WTC11 (cell line): ENCODE measurements around the gene BMPER. TPM values are rescaled to one million over a fixed set of nuclear protein-coding genes. Genes with fewer than 3 reads are reported as not detected.
A peak's percentile ranks its signal among the peaks of the same experiment; 100 is the strongest.

Source experiments
- ATAC-seq: fragments of 200-7000 bp; cut with Tn5 transposase; 2 replicates; pipeline ENCODE4 v1.10.0; 2021; ENCODE audit warnings: mild to moderate bottlenecking, moderate library complexity
- CTCF ChIA-PET: fragments of 300-600 bp; sonication (Branson Sonifier 250); formaldehyde crosslinking; loops from one replicate; lab custom pipeline; 2021; ENCODE audit warnings: antibody characterized with exemption; lab: Charles Lee
- POLR2A ChIA-PET: fragments of 350-600 bp; sonication (Branson Sonifier 250); formaldehyde crosslinking; loops from one replicate; lab custom pipeline; 2021; ENCODE audit warnings: antibody characterized with exemption; lab: Charles Lee
- DNase-seq: peaks from one replicate; pipeline ENCODE4 v3.0.0; 2021; ENCODE audit warnings: low spot score
- H3K27ac Mint-ChIP-seq: 2 replicates; pipeline ENCODE4 v1.8.0; 2021; ENCODE audit warnings: mixed read lengths
- H3K27me3 Mint-ChIP-seq: 2 replicates; pipeline ENCODE4 v1.8.0; 2021; ENCODE audit warnings: low read depth, mild to moderate bottlenecking, moderate library complexity, mixed read lengths
- H3K36me3 Mint-ChIP-seq: 2 replicates; pipeline ENCODE4 v1.8.0; 2021; ENCODE audit warnings: mixed read lengths
- H3K4me1 Mint-ChIP-seq: 2 replicates; pipeline ENCODE4 v1.8.0; 2022; ENCODE audit warnings: mixed read lengths
- H3K4me3 Mint-ChIP-seq: 2 replicates; pipeline ENCODE4 v1.8.0; 2021; ENCODE audit warnings: mild to moderate bottlenecking, moderate library complexity, mixed read lengths
- H3K9me3 Mint-ChIP-seq: 2 replicates; pipeline ENCODE4 v1.8.0; 2021; ENCODE audit warnings: mixed read lengths
- ARID4B ChIP-seq: sonication (generic); formaldehyde crosslinking; IDR thresholded peaks from 2 replicates; pipeline ENCODE4 v1.8.0; 2023; ENCODE audit warnings: missing genetic modification reagents, mild to moderate bottlenecking, borderline replicate concordance
- ATF1 ChIP-seq: sonication (generic); formaldehyde crosslinking; IDR thresholded peaks from 2 replicates; pipeline ENCODE4 v1.8.1; 2023; ENCODE audit warnings: mild to moderate bottlenecking, moderate library complexity, missing genetic modification reagents
- CBFB ChIP-seq: sonication (generic); formaldehyde crosslinking; IDR thresholded peaks from 2 replicates; pipeline ENCODE4 v1.8.1; 2022; ENCODE audit warnings: mild to moderate bottlenecking, low read depth, missing genetic modification reagents
- CREB1 ChIP-seq: sonication (generic); formaldehyde crosslinking; IDR thresholded peaks from 2 replicates; pipeline ENCODE4 v1.8.0; 2023; ENCODE audit warnings: mild to moderate bottlenecking, missing genetic modification reagents
- CTCF ChIP-seq: fragments of 200-600 bp; IDR thresholded peaks from 2 replicates; pipeline ENCODE4 v1.8.0; 2022; ENCODE audit warnings: antibody characterized with exemption
- E2F1 ChIP-seq: sonication (generic); formaldehyde crosslinking; IDR thresholded peaks from 2 replicates; pipeline ENCODE4 v1.8.0; 2022; ENCODE audit warnings: mild to moderate bottlenecking, missing genetic modification reagents
- FOXK1 ChIP-seq: sonication (generic); formaldehyde crosslinking; IDR thresholded peaks from 2 replicates; pipeline ENCODE4 v1.8.0; 2022; ENCODE audit warnings: mild to moderate bottlenecking, moderate library complexity, missing genetic modification reagents
- GABPB1 ChIP-seq: sonication (generic); formaldehyde crosslinking; IDR thresholded peaks from 2 replicates; pipeline ENCODE4 v1.8.1; 2023; ENCODE audit warnings: mild to moderate bottlenecking, missing genetic modification reagents
- IRF2 ChIP-seq: sonication (generic); formaldehyde crosslinking; IDR thresholded peaks from 2 replicates; pipeline ENCODE4 v1.8.0; 2022; ENCODE audit warnings: low read depth, missing genetic modification reagents, borderline replicate concordance
- NFATC4 ChIP-seq: fragments of 250-450 bp; sonication (Bioruptor Pico); IDR thresholded peaks from 2 replicates; pipeline ENCODE4 v1.9.0; 2021; ENCODE audit warnings: mild to moderate bottlenecking
- OVOL2 ChIP-seq: fragments of 250-450 bp; sonication (Bioruptor Pico); IDR thresholded peaks from 2 replicates; pipeline ENCODE4 v1.9.0; 2021; ENCODE audit warnings: mild to moderate bottlenecking, borderline replicate concordance
- SMAD3 ChIP-seq: sonication (generic); formaldehyde crosslinking; IDR thresholded peaks from 2 replicates; pipeline ENCODE4 v1.8.0; 2022; ENCODE audit warnings: missing genetic modification reagents, mild to moderate bottlenecking, borderline replicate concordance
- TP53 ChIP-seq: sonication (generic); formaldehyde crosslinking; IDR thresholded peaks from 2 replicates; pipeline ENCODE4 v1.8.1; 2023; ENCODE audit warnings: mild to moderate bottlenecking, missing genetic modification reagents
- ZBTB43 ChIP-seq: sonication (generic); formaldehyde crosslinking; IDR thresholded peaks from 2 replicates; pipeline ENCODE4 v1.8.1; 2023; ENCODE audit warnings: mild to moderate bottlenecking, missing genetic modification reagents
- ZMAT4 ChIP-seq: fragments of 250-450 bp; sonication (Bioruptor Pico); IDR thresholded peaks from 2 replicates; pipeline ENCODE4 v1.9.0; 2021; ENCODE audit warnings: mild to moderate bottlenecking
- ZNF219 ChIP-seq: sonication (generic); formaldehyde crosslinking; IDR thresholded peaks from 2 replicates; pipeline ENCODE4 v1.8.0; 2023; ENCODE audit warnings: missing genetic modification reagents, mild to moderate bottlenecking, borderline replicate concordance
- ZNF396 ChIP-seq: fragments of 250-450 bp; sonication (Bioruptor Pico); IDR thresholded peaks from 2 replicates; pipeline ENCODE4 v1.8.0; 2021; ENCODE audit warnings: mild to moderate bottlenecking, moderate library complexity, borderline replicate concordance
- ZNF416 ChIP-seq: fragments of 250-450 bp; sonication (Bioruptor Pico); IDR thresholded peaks from 2 replicates; pipeline ENCODE4 v1.9.0; 2021; ENCODE audit warnings: mild to moderate bottlenecking, inconsistent platforms
- ZNF425 ChIP-seq: fragments of 250-450 bp; sonication (Bioruptor Pico); conservative IDR thresholded peaks from 2 replicates; pipeline ENCODE4 v1.9.0; 2021; ENCODE audit warnings: mild to moderate bottlenecking
- ZSCAN18 ChIP-seq: fragments of 250-450 bp; sonication (Bioruptor Pico); IDR thresholded peaks from 2 replicates; pipeline ENCODE4 v2.1.2; 2022; ENCODE audit warnings: mild to moderate bottlenecking, moderate library complexity
- total RNA-seq: library from RNA; stranded (reverse); gene quantifications from 3 replicates; pipeline ENCODE4 v1.2.3, GENCODE V29; 2021

BMPER gene
- total RNA-seq, 1 experiment from 2014 or later = 1.9 TPM

- Mint-ChIP-seq H3K27ac (no peak overlapping the region), H3K36me3 (no peaks in the 10 kb centered on the region), H3K4me3 (no peak overlapping the region), H3K9me3 (no peaks in the 10 kb centered on the region), H3K27me3 (no peaks in the 10 kb centered on the region; the same call in 1 of the 2 replicates), H3K4me1 (peaks cover 20% of the 10 kb centered on the region)
- TF ChIP-seq ZSCAN18 (CRISPR knock-in tag) (no peak), FOXK1 (CRISPR knock-in tag) (no peak), OVOL2 (CRISPR knock-in tag) (no peak), ZNF416 (CRISPR knock-in tag) (no peak), ZNF425 (CRISPR knock-in tag) (no peak), ZMAT4 (CRISPR knock-in tag) (no peak), ARID4B (CRISPR knock-in tag) (no peak), CREB1 (no peak), IRF2 (CRISPR knock-in tag) (no peak), CTCF (no peak)
- ATAC-seq (peak; percentile 61; the same call in 1 of the 2 replicates), DNase-seq (no peak)
- ChIA-PET CTCF (interaction anchor here (0.8 to 2.1 kb wide), 2 partner anchors 43 to 112 kb away, joined by 3 to 8 read pairs; no protein-coding TSS in a partner anchor), POLR2A (no interaction called here)
Observed at GRCh38 chr7:34044734-34045353, 139.5 kb downstream of the BMPER start.

- CTCF ChIA-PET = no interaction called here
- TF ChIP-seq FOXK1 (CRISPR knock-in tag) (no peak), E2F1 (no peak), ZNF396 (no peak), NFATC4 (no peak), TP53 (no peak), CREB1 (no peak), GABPB1 (CRISPR knock-in tag) (no peak), ZBTB43 (CRISPR knock-in tag) (no peak), ATF1 (CRISPR knock-in tag) (no peak), CBFB (CRISPR knock-in tag) (no peak), SMAD3 (CRISPR knock-in tag) (no peak), ZNF219 (no peak)
- TF ChIP-seq, all 79 proteins: peak for 0
- H3K36me3 Mint-ChIP-seq = no peaks in the 10 kb centered on the region
- no peaks in the 10 kb centered on the region for H3K9me3 Mint-ChIP-seq
- DNase-seq (no peak), ATAC-seq (no peak)
- H3K4me3 Mint-ChIP-seq = no peak overlapping the region
- H3K27ac Mint-ChIP-seq = no peak overlapping the region
- H3K27me3 Mint-ChIP-seq = no peaks in the 10 kb centered on the region; the same call in 1 of the 2 replicates
- POLR2A ChIA-PET = no interaction called here
- peaks cover 6% of the 10 kb centered on the region for H3K4me1 Mint-ChIP-seq
Observed at GRCh38 chr7:34048445-34048844, 143.1 kb downstream of the BMPER start.
